ENCODE results near the gene RBM4B. TPM values are rescaled to one million over a fixed set of nuclear protein-coding genes. Genes with fewer than 3 reads are reported as not detected.

Gene RBM4B
- total RNA-seq, 2 donors from 2014 or later: 8.9 to 9.2 TPM

- Histone ChIP-seq H3K4me3 (no peak overlapping the region), H3K9me3 (no peaks in the 10 kb centered on the region), H3K27ac (no peak overlapping the region), H3K36me3 (no peaks in the 10 kb centered on the region), H3K27me3 (replicated peaks; ENCODE audit: insufficient read depth) (no peaks in the 10 kb centered on the region), H3K4me1 (ENCODE audit: control insufficient read depth in 1 of 2, low read depth in 2 of 2) (peaks cover 0 to 6% of the 10 kb centered on the region in 2 donors)
- ATAC-seq (ENCODE audit: insufficient number of reproducible peaks, low FRiP score, low read depth) (no peak), DNase-seq (ENCODE audit: low spot score) (no peak)
- TF ChIP-seq CTCF (IDR thresholded peaks at IDR 0.05): no peak
These were observed 45.3 kb upstream of the RBM4B start for GRCh38 chr11:66722745-66723651.

- ATAC-seq (ENCODE audit: insufficient number of reproducible peaks, low FRiP score, low read depth): no peak
- Histone ChIP-seq H3K9me3 (no peaks in the 10 kb centered on the region), H3K36me3 (no peaks in the 10 kb centered on the region), H3K27ac (no peak overlapping the region), H3K4me1 (ENCODE audit: control insufficient read depth in 1 of 2, low read depth in 2 of 2) (no peaks in the 10 kb centered on the region), H3K4me3 (no peak overlapping the region), H3K27me3 (replicated peaks; ENCODE audit: insufficient read depth) (no peaks in the 10 kb centered on the region)
- no peak for DNase-seq (ENCODE audit: low spot score)
- TF ChIP-seq CTCF (IDR thresholded peaks at IDR 0.05): no peak
These were observed 44.3 kb upstream of the RBM4B start for GRCh38 chr11:66721939-66722338.

GRCh38 chr11:66720899-66721470 is 43.3 kb upstream of the RBM4B start:
- no peaks in the 10 kb centered on the region for H3K27me3 ChIP-seq (replicated peaks; ENCODE audit: insufficient read depth)
- no peak for TF ChIP-seq CTCF (IDR thresholded peaks at IDR 0.05)
- H3K27ac ChIP-seq: no peak overlapping the region
- H3K36me3 ChIP-seq: no peaks in the 10 kb centered on the region
- ATAC-seq (ENCODE audit: insufficient number of reproducible peaks, low FRiP score, low read depth) (no peak), DNase-seq (ENCODE audit: low spot score) (no peak)
- H3K9me3 ChIP-seq: no peaks in the 10 kb centered on the region
- no peak overlapping the region for H3K4me3 ChIP-seq
- no peaks in the 10 kb centered on the region for H3K4me1 ChIP-seq (ENCODE audit: control insufficient read depth in 1 of 2, low read depth in 2 of 2)

- ATAC-seq (ENCODE audit: insufficient number of reproducible peaks, low FRiP score, low read depth): no peak
- H3K36me3 ChIP-seq: no peaks in the 10 kb centered on the region
- TF ChIP-seq CTCF (IDR thresholded peaks at IDR 0.05): no peak
- no peaks in the 10 kb centered on the region for H3K27me3 ChIP-seq (replicated peaks; ENCODE audit: insufficient read depth)
- no peaks in the 10 kb centered on the region for H3K4me1 ChIP-seq (ENCODE audit: control insufficient read depth in 1 of 2, low read depth in 2 of 2)
- H3K9me3 ChIP-seq: no peaks in the 10 kb centered on the region
- H3K27ac ChIP-seq: no peak overlapping the region
- DNase-seq (ENCODE audit: low spot score): no peak
- no peak overlapping the region for H3K4me3 ChIP-seq
These were observed 42.7 kb upstream of the RBM4B start for GRCh38 chr11:66720223-66720898.
